Naive B cell (primary cell): ENCODE data around the gene DNLZ. TPM values are rescaled to one million over a fixed set of nuclear protein-coding genes. Genes with fewer than 3 reads are reported as not detected.
A peak's percentile ranks its signal among the peaks of the same experiment; 100 is the strongest.

Source experiments
- ATAC-seq, 2 donors: fragments of 150-1000 bp; cut with Tn5 transposase; 2 replicates each; pipeline ENCODE4 v1.10.0; 2021; ENCODE audit warnings: low read depth in 2 of 2, mild to moderate bottlenecking in 2 of 2, moderate library complexity in 2 of 2
- DNase-seq: peaks from one replicate; pipeline ENCODE4 v3.0.0; 2022
- H3K27ac Mint-ChIP-seq, 6 donors: one replicate each; pipeline ENCODE4 v1.8.0; 2020 to 2022; ENCODE audit warnings: mild to moderate bottlenecking in 6 of 6, mixed read lengths in 6 of 6, moderate library complexity in 5 of 6, inconsistent platforms in 2 of 6
- H3K27me3 Mint-ChIP-seq, 3 donors: one replicate each; pipeline ENCODE4 v1.8.0; 2021 to 2022; ENCODE audit warnings: mixed read lengths in 3 of 3, mild to moderate bottlenecking in 1 of 3
- H3K36me3 Mint-ChIP-seq, 2 donors: one replicate each; pipeline ENCODE4 v1.8.0; 2020 to 2022; ENCODE audit warnings: mixed read lengths in 2 of 2, inconsistent platforms in 1 of 2, mild to moderate bottlenecking in 1 of 2
- H3K4me1 Mint-ChIP-seq, 3 donors: one replicate each; pipeline ENCODE4 v1.8.0; 2020 to 2022; ENCODE audit warnings: mixed read lengths in 3 of 3, inconsistent platforms in 1 of 3, mild to moderate bottlenecking in 1 of 3, moderate library complexity in 1 of 3
- H3K4me3 Mint-ChIP-seq, 8 donors: one replicate each; pipeline ENCODE4 v1.8.0; 2020 to 2022; ENCODE audit warnings: mild to moderate bottlenecking in 8 of 8, mixed read lengths in 8 of 8, moderate library complexity in 8 of 8, inconsistent platforms in 2 of 8
- H3K9me3 Mint-ChIP-seq, 7 donors: one replicate each; pipeline ENCODE4 v1.8.0; 2020 to 2022; ENCODE audit warnings: mixed read lengths in 7 of 7, mild to moderate bottlenecking in 5 of 7, inconsistent platforms in 2 of 7, moderate library complexity in 1 of 7
- polyA plus RNA-seq, 6 donors: library from polyadenylated mRNA; unstranded; fragments of 300-500 nt; fragmentation: Illumina TruSeq; gene quantifications; one replicate each; pipeline ENCODE4 v1.2.3, GENCODE V29; 2021; ENCODE audit warnings: low read depth in 6 of 6

The DNLZ gene
- polyA plus RNA-seq, 6 donors from 2014 or later = 42.2 to 93.0 (median 57.2) TPM

- Mint-ChIP-seq H3K27ac (no peak overlapping the region), H3K4me1 (no peaks in the 10 kb centered on the region), H3K27me3 (no peaks in the 10 kb centered on the region), H3K36me3 (peaks cover 9 to 12% of the 10 kb centered on the region in 2 donors), H3K4me3 (no peak overlapping the region), H3K9me3 (no peaks in the 10 kb centered on the region)
- ATAC-seq = no peak
- DNase-seq = no peak
Measured at GRCh38 chr9:136392538-136393449, 29.2 kb upstream of the DNLZ start.

GRCh38 chr9:136391737-136392537 is 28.4 kb upstream of the DNLZ start:
- ATAC-seq (no peak), DNase-seq (no peak)
- H3K27ac Mint-ChIP-seq = peak overlapping the region in 1 of 6 donors; percentile 69
- no peak overlapping the region for H3K4me3 Mint-ChIP-seq
- H3K27me3 Mint-ChIP-seq = no peaks in the 10 kb centered on the region
- H3K36me3 Mint-ChIP-seq = peaks cover 9 to 12% of the 10 kb centered on the region in 2 donors
- no peaks in the 10 kb centered on the region for H3K4me1 Mint-ChIP-seq
- H3K9me3 Mint-ChIP-seq = no peaks in the 10 kb centered on the region

DNA sequence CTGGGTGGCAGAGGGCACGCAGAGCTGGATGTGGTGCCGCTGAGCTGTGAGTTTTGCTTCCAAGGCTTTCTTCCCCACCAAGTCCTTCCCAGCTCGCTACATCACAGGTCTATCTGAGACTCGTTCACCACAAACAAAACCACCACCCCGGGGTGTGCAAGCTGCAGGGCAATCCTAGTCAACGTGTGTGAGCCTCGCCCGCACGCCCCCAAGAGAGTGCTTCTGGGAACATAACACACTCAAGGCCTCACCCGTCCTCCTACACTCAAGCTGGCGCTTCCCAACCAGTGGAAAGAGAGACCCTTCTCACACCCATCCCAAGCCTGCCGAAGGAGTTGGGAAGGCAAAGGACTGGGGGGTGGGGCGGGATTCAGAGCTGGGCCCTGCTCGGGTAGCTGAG is 25.9 kb upstream of the DNLZ start:
- H3K9me3 Mint-ChIP-seq = no peaks in the 10 kb centered on the region
- H3K4me3 Mint-ChIP-seq = no peak overlapping the region
- H3K27me3 Mint-ChIP-seq = no peaks in the 10 kb centered on the region
- H3K36me3 Mint-ChIP-seq = peaks cover 12 to 14% of the 10 kb centered on the region in 2 donors
- DNase-seq = no peak
- H3K27ac Mint-ChIP-seq = no peak overlapping the region
- ATAC-seq = no peak
- no peaks in the 10 kb centered on the region for H3K4me1 Mint-ChIP-seq

DNA sequence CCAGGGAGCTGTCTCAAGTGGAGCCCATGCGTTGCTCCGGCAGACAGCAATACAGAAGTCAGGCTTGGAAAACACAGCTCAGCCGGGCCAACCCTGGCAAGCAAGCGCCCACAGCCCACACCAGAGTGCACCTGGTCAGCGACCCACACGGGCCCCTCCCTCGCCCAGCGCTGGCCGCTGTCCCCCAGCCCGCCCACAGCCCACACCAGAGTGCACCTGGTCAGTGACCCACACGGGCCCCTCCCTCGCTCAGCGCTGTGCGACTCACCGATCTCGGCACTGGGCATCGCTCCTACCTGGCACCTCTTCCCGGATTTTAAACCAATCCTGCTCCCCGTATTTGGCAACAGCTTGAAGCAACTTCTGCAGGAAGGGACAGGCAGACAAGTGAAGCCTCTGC is 23.7 kb upstream of the DNLZ start:
- Mint-ChIP-seq H3K27me3 (no peaks in the 10 kb centered on the region), H3K9me3 (no peaks in the 10 kb centered on the region), H3K36me3 (peaks cover 12 to 15% of the 10 kb centered on the region in 2 donors), H3K4me1 (no peaks in the 10 kb centered on the region), H3K27ac (no peak overlapping the region), H3K4me3 (no peak overlapping the region)
- ATAC-seq = no peak
- no peak for DNase-seq

- no peaks in the 10 kb centered on the region for H3K4me1 Mint-ChIP-seq
- no peak for ATAC-seq
- peak overlapping the region in 2 of 6 donors; percentile 3 to 10 for H3K27ac Mint-ChIP-seq
- no peak for DNase-seq
- H3K36me3 Mint-ChIP-seq = peaks cover 0 to 10% of the 10 kb centered on the region in 2 donors
- no peaks in the 10 kb centered on the region for H3K27me3 Mint-ChIP-seq
- no peaks in the 10 kb centered on the region for H3K9me3 Mint-ChIP-seq
- H3K4me3 Mint-ChIP-seq = no peak overlapping the region
Measured at GRCh38 chr9:136386018-136386417, 22.5 kb upstream of the DNLZ start.

DNA sequence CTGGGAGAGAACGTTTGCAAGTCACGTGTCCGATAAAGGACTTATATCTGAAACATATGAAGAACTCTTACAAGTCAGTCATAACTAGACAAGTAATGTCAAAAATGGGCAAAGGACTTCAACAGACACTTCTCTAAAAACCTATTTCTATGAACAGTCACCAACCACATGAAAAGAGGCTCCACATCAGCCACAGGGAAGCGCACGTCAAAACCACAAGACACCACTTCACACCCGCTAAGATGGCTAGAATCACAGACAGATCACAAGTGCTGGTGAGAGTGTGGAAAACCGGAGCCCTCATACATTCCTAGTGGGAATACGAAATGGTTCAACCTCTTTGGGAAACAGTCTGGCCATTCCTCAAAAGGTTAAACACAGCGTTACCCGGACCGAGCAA is 21.5 kb upstream of the DNLZ start:
- ATAC-seq (no peak), DNase-seq (no peak)
- no peaks in the 10 kb centered on the region for H3K9me3 Mint-ChIP-seq
- no peaks in the 10 kb centered on the region for H3K27me3 Mint-ChIP-seq
- no peaks in the 10 kb centered on the region for H3K4me1 Mint-ChIP-seq
- H3K27ac Mint-ChIP-seq = peak overlapping the region in 1 of 6 donors; percentile 65
- H3K36me3 Mint-ChIP-seq = peaks cover 0 to 10% of the 10 kb centered on the region in 2 donors
- H3K4me3 Mint-ChIP-seq = no peak overlapping the region

GRCh38 chr9:136383436-136383835 is 19.9 kb upstream of the DNLZ start:
- Mint-ChIP-seq H3K36me3 (peaks cover 0 to 5% of the 10 kb centered on the region in 2 donors), H3K4me3 (no peak overlapping the region), H3K27ac (peak overlapping the region in 1 of 6 donors; percentile 63), H3K4me1 (no peaks in the 10 kb centered on the region), H3K27me3 (no peaks in the 10 kb centered on the region), H3K9me3 (no peaks in the 10 kb centered on the region)
- DNase-seq = no peak
- no peak for ATAC-seq

- no peak for ATAC-seq
- Mint-ChIP-seq H3K27me3 (no peaks in the 10 kb centered on the region), H3K9me3 (no peaks in the 10 kb centered on the region), H3K27ac (peak overlapping the region in 1 of 6 donors; percentile 74), H3K4me1 (peaks cover 0 to 4% (median 0%) of the 10 kb centered on the region in 3 donors), H3K36me3 (peaks cover 0 to 5% of the 10 kb centered on the region in 2 donors), H3K4me3 (no peak overlapping the region)
- no peak for DNase-seq
Measured at GRCh38 chr9:136381966-136382513, 18.5 kb upstream of the DNLZ start.

DNA sequence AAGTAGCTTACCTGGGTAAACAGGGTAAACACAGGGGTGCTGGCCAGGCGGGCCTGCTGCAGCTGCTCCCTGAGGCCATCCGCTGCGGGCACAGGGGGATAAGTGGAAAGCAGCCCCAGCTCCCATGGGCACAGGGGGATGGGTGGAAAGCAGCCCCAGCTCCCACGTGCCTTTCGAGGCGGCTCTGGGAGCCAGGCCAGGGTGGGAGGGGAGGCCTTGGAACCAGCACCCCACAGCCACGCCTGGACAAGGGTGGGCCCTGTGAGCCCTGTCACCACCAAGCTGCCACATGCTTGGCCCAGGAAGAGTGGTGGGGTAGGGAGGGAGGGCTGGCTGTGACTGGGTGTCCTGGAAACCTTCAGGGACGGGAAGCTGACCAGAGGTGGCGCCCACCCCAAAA is 17.8 kb upstream of the DNLZ start:
- DNase-seq (no peak), ATAC-seq (no peak)
- Mint-ChIP-seq H3K27me3 (no peaks in the 10 kb centered on the region), H3K36me3 (peaks cover 0 to 5% of the 10 kb centered on the region in 2 donors), H3K27ac (no peak overlapping the region), H3K4me3 (no peak overlapping the region), H3K9me3 (no peaks in the 10 kb centered on the region), H3K4me1 (peaks cover 0 to 4% (median 0%) of the 10 kb centered on the region in 3 donors)

DNA sequence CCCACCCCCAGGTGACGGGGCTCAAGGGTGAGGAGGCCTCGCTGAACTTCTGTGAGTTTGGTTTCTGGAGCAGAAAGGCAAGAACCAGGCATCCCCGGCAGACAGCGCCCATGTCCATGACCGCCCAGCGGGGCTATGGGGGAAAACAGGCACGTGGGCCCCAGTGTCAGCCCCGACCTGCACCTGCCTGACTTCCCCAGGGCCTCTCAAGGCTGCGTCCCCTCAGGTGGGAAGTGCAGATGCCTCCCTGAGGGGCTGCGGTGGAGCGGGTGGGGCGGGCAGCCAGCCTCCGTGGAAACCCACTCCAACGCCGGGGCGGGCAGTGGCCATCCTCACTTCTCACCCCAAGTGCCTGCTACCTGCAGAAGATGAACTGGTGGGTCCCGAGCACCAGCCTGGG is 16.8 kb upstream of the DNLZ start:
- Mint-ChIP-seq H3K27ac (no peak overlapping the region), H3K36me3 (peaks cover 0 to 5% of the 10 kb centered on the region in 2 donors), H3K4me3 (no peak overlapping the region), H3K9me3 (no peaks in the 10 kb centered on the region), H3K27me3 (no peaks in the 10 kb centered on the region), H3K4me1 (peaks cover 0 to 4% (median 0%) of the 10 kb centered on the region in 3 donors)
- ATAC-seq (no peak), DNase-seq (no peak)

GRCh38 chr9:136379891-136380290 is 16.3 kb upstream of the DNLZ start:
- Mint-ChIP-seq H3K36me3 (peaks cover 0 to 5% of the 10 kb centered on the region in 2 donors), H3K4me1 (peaks cover 0 to 4% (median 0%) of the 10 kb centered on the region in 3 donors), H3K9me3 (no peaks in the 10 kb centered on the region), H3K27me3 (no peaks in the 10 kb centered on the region), H3K4me3 (no peak overlapping the region), H3K27ac (no peak overlapping the region)
- ATAC-seq (no peak), DNase-seq (no peak)

DNA sequence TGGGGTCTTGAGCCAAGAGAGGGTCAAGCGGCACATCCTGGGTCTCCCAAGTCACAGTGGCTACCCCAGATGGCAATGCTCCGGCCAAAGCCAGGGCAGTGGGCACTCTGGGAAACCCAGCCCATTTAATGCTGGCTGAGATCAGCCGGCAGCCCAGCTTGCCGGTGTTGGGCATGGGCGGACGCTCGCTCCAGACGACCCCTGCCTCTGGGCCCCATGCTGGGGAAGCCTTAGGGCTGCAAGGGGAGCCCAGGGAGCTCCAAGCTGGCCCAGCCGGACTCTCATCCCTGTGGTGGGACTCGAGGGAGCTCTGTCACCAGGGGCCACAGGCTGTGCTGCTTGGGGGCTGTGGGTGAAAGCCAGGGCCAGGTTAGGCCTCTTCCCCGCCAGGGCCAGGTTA is 15.9 kb upstream of the DNLZ start:
- Mint-ChIP-seq H3K9me3 (no peaks in the 10 kb centered on the region), H3K4me1 (peaks cover 0 to 4% (median 0%) of the 10 kb centered on the region in 3 donors), H3K27me3 (no peaks in the 10 kb centered on the region), H3K27ac (no peak overlapping the region), H3K36me3 (peaks cover 0 to under 1% of the 10 kb centered on the region in 2 donors), H3K4me3 (no peak overlapping the region)
- ATAC-seq (no peak), DNase-seq (no peak)

DNA sequence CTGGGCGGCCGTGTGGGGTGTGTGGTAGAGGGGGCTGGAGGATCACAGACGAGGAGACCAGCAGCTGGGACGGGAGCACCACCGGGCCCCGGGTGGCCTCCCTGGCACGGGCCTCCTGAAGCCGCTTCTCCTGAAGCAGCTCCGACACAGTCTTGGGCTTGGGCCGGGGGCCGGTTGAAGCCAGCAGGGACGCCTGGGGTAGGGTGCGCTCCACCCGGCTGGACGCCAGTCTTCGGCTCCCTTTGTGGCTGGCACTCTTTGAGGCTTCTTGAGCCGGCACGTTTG is 15.4 kb upstream of the DNLZ start:
- Mint-ChIP-seq H3K27ac (no peak overlapping the region), H3K4me1 (peaks cover 0 to 4% (median 0%) of the 10 kb centered on the region in 3 donors), H3K36me3 (no peaks in the 10 kb centered on the region), H3K9me3 (no peaks in the 10 kb centered on the region), H3K27me3 (no peaks in the 10 kb centered on the region), H3K4me3 (no peak overlapping the region)
- DNase-seq (no peak), ATAC-seq (no peak)
